Measurements from ENCODE around the gene EIF4H.

EIF4H gene

DNA sequence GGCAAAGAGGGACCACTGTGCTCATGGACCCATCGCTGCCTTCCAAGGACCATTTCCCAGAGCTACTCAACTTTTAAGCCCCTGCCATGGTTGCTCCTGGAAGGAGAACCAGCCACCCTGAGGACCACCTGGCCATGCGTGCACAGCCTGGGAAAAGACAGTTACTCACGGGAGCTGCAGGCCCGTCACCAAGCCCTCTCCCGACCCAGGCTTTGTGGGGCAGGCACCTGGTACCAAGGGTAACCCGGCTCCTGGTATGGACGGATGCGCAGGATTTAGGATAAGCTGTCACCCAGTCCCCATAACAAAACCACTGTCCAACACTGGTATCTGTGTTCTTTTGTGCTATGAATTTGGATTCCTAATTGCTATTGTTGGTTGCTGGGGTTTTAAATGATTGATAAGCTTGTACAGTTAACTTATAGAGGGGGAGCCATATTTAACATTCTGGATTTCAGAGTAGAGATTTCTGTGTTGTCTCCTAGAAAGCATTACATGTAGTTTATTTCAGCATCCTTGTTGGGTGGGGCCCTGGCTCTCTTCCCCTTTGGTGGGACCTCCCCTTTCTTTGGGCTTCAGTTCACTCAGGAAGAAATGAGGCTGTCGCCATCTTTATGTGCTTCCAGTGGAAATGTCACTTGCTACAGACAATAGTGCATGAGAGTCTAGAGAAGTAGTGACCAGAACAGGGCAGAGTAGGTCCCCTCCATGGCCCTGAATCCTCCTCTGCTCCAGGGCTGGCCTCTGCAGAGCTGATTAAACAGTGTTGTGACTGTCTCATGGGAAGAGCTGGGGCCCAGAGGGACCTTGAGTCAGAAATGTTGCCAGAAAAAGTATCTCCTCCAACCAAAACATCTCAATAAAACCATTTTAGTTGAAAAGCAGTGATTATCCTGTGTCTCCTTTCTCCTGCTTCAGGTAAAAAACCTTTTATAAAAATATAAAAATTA, 55.1 kb downstream of the EIF4H start:
- FAIRE-seq = no peak

- no peak for FAIRE-seq
Measured at GRCh38 chr7:74230446-74231231, 56.5 kb downstream of the EIF4H start.

DNA sequence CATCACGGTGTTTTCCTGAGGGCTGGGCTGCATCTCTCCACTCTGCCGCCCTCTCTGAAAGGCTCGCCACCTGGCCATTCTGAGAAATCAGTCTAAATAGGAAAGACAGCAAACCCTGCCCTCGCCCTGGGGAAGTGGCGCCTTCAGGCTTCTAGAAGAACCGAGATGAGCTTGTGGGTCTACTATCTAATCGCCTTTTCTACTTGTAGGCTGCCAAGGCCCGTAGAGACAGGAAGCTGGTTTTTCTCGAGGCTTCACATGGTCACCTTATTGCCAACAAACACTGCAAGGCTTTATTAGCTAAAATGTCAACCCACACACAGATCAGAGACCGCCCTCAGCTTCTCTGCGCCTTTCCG, 57.1 kb downstream of the EIF4H start:
- no peak for FAIRE-seq

GRCh38 chr7:74233655-74234285, 59.6 kb downstream of the EIF4H start:
- FAIRE-seq = no peak

DNA sequence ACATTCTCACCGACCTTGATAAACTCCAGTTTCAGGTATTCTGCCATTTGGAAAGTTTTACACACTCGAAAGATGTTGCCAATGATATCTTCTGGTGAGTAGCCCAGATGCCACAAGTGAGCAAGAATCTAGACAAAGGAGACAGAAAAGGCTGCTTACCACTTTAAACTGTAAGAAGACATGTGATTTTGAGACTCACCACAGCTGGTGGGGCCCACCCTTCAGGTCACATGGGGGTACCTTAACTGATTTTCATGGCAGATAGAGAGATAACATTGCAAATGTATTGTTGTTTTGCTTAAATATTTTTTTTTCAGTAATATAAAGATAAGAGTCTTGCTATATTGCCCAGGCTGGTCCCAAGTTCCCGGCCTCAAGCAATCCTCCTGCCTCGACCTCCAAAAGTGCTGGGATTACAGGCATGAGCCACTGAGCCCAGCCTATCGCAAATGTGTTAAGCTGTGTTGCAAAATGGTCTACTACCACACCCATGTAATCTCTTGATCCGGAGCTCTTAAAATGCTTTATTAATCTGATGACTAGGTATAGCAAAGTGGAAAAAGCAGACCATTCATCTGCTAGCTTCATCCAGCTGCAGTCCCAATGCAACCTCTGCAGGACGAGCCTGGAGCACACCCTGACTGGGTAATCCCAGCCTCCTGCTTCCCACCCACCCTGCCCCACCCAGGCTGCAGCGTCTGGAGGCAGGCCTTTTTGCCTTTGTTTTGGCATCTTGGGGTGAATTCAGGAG, 61.5 kb downstream of the EIF4H start:
- FAIRE-seq = no peak

DNA sequence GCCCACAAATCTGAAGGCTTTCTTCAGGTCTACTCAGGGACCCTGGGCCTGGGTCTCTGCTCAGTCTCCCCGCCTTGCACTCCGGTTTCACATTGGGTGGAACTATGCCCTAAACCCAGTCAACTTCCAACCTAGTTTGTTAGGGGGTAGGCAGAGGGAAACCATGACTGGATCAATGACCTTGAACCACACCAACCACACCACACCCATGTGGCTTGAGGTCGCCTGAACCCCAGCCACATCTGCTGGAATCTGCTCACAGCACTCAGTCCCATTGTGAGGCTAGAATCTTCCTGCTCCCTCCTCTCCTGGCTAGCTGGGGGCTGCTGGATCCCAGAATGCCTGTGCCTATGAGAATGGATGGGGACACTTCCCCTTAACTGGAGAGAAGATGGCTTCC, 62.1 kb downstream of the EIF4H start:
- no peak for FAIRE-seq

DNA sequence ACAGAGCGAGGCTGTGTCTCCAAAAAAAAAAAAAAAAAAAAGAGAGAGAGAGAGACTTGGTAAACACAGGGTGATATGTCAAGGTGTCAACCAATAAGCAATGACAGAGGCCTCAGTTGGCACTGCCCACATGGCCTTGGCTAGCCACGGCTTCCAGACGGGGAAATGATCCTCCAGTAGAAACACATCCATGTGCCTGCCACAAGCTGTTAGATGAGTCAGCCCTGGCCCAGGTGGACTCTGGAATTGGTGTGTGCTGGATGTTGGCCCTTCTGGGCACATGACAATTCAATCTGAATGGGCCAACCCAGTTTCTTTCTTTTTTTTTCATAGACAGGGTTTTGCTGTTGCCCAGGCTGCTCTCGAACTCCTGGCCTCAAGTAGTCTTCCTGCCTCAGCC, 66.3 kb downstream of the EIF4H start:
- no peak for FAIRE-seq

DNA sequence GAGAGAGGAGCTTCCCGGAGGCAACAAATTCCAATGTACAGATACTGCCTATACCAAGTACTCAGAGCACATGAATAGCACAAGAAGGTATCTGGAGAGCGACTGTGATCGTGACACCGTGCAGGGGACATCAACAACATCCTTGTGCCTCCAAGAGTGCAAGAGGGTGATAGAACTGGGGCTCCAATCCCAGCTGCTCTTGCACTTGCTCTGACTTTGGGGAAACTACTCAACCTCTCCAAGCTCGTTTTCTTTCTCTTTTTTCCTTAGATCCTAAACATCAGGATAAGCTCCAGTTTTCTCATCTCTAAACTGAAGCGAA, 67.9 kb downstream of the EIF4H start:
- no peak for FAIRE-seq

GRCh38 chr7:74246497-74246896, 72.3 kb downstream of the EIF4H start:
- FAIRE-seq = no peak
